ENCODE results near the gene CBR3. TPM values are rescaled to one million over a fixed set of nuclear protein-coding genes. Genes with fewer than 3 reads are reported as not detected.

The CBR3 gene
- total and polyA plus RNA-seq, 2 donors (not counting 1 experiment from before 2014, with no cell fraction given) = 1.9 to 11.3 TPM

GRCh38 chr21:36155603-36156338, 20.9 kb downstream of the CBR3 start:
- H3K9me3 Mint-ChIP-seq (ENCODE audit: insufficient read depth) = no peaks in the 10 kb centered on the region
- TF ChIP-seq CTCF (IDR thresholded peaks at IDR 0.05) (no peak), EZH2 (IDR thresholded peaks at IDR 0.05; ENCODE audit: borderline replicate concordance, insufficient read depth, low read depth, low read length, poor library complexity, severe bottlenecking) (no peak)
- H3K4me1 ChIP-seq (ENCODE audit: control insufficient read depth in 2 of 2, insufficient read depth in 2 of 2, low read length in 2 of 2) = peaks cover 16 to 33% of the 10 kb centered on the region in 2 donors
- peaks cover 35% of the 10 kb centered on the region for H3K4me1 Mint-ChIP-seq
- peak overlapping the region; percentile 78 for H3K27ac Mint-ChIP-seq
- peak overlapping the region; percentile 83 for H3K9ac ChIP-seq (ENCODE audit: low read length)
- H3K36me3 ChIP-seq (replicated peaks in 1 of 2; ENCODE audit: control extremely low read depth in 1 of 2, control insufficient read depth in 1 of 2, extremely low read depth in 1 of 2, insufficient read depth in 2 of 2, low read length in 1 of 2) = peaks cover 0 to 9% of the 10 kb centered on the region in 2 experiments
- CTCF ChIA-PET = interaction anchor here (1.1 to 1.9 kb wide), 4 partner anchors 14 to 165 kb away, joined by 3 to 7 read pairs (median 4); no protein-coding TSS in a partner anchor
- peak overlapping the region; percentile 87 for H2AFZ ChIP-seq (ENCODE audit: insufficient read depth, low read depth, low read length, poor library complexity, severe bottlenecking)
- H3K4me3 ChIP-seq (ENCODE audit: control extremely low read depth in 1 of 5, extremely low read depth in 1 of 5, insufficient read depth in 1 of 5, low read depth in 2 of 5, low read length in 4 of 5) = peak overlapping the region; percentile 11 to 79 (median 67)
- no peaks in the 10 kb centered on the region for H3K27me3 Mint-ChIP-seq
- peaks cover 28% of the 10 kb centered on the region for H4K20me1 ChIP-seq (ENCODE audit: control insufficient read depth, insufficient read depth, low read length, poor library complexity, severe bottlenecking)
- peaks cover 0 to 1% (median 0%) of the 10 kb centered on the region in 3 donors for H3K9me3 ChIP-seq (ENCODE audit: control extremely low read depth in 1 of 3, control insufficient read depth in 2 of 3, insufficient read depth in 1 of 3, low read length in 2 of 3)
- peak overlapping the region; percentile 64 to 81 for H3K27ac ChIP-seq (ENCODE audit: low read length in 2 of 2)
- intact Hi-C loops (cut with micrococcal nuclease) = loop anchor here (1.0 to 10.0 kb wide), 9 partner anchors 14 to 1541 kb away; partner anchors contain the start of genes CBR3, CHAF1B, DYRK1A and MORC3
- peak overlapping the region; percentile 86 for H3K4me3 Mint-ChIP-seq
- peaks cover 47% of the 10 kb centered on the region for H3K79me2 ChIP-seq (ENCODE audit: control insufficient read depth, insufficient read depth, low read length)
- POLR2A ChIA-PET = interaction anchor here (0.5 to 1.0 kb wide), 4 partner anchors 142 to 1178 kb away, joined by 3 to 7 read pairs (median 4); partner anchors contain the start of gene MORC3
- DNase-seq (no peak), ATAC-seq (ENCODE audit: low read depth) (no peak)
- H3K4me2 ChIP-seq (replicated peaks; ENCODE audit: low read depth, low read length, poor library complexity, severe bottlenecking) = peak overlapping the region; percentile 99
- 11% methylated on average over 53 of the region's 53 CpGs for WGBS (ENCODE audit: insufficient coverage)
- H3K27me3 ChIP-seq (replicated peaks in 1 of 4; ENCODE audit: control extremely low read depth in 1 of 4, control insufficient read depth in 3 of 4, insufficient read depth in 4 of 4, low read length in 3 of 4) = no peaks in the 10 kb centered on the region
